Stomach (tissue), 9 donors: ENCODE measurements around the gene LCN6. TPM values are rescaled to one million over a fixed set of nuclear protein-coding genes. Genes with fewer than 3 reads are reported as not detected.
A peak's percentile ranks its signal among the peaks of the same experiment; 100 is the strongest.

ENCODE experiments used
- DNase-seq, 2 donors: peaks; one replicate each; pipeline versions ENCODE4 v3.0.0 to v3.0.0-alpha.2; 2013 to 2019
- H3K27ac ChIP-seq, 5 donors: fragments of 200-600 bp in 4 of 5; sonication (generic) in 4 of 5; one replicate each; pipeline ENCODE4 v1.5.1; 2013 to 2019; ENCODE audit warnings: mild to moderate bottlenecking in 1 of 5, moderate library complexity in 1 of 5
- H3K27me3 ChIP-seq, 3 donors: fragments of 200-600 bp; sonication (generic); one replicate each; pipeline ENCODE4 v1.5.1; 2017 to 2019; ENCODE audit warnings: mixed run types in 1 of 3
- H3K36me3 ChIP-seq, 4 donors: fragments of 200-600 bp; sonication (generic); 1 replicate in 3 of 4; 2 replicates in 1 of 4; pipeline ENCODE4 v1.5.1; 2016 to 2019
- H3K4me1 ChIP-seq, 4 donors: fragments of 200-600 bp; sonication (generic); one replicate each; pipeline ENCODE4 v1.5.1; 2016 to 2019
- H3K4me3 ChIP-seq, 4 donors: fragments of 200-600 bp; sonication (generic) in 3 of 4; one replicate each; pipeline ENCODE4 v1.5.1; 2016 to 2019; ENCODE audit warnings: mild to moderate bottlenecking in 1 of 4
- H3K9me3 ChIP-seq, 4 donors: fragments of 200-600 bp; sonication (generic); one replicate each; pipeline ENCODE4 v1.5.1; 2016 to 2019
- EP300 ChIP-seq: sonication (generic); formaldehyde crosslinking; IDR thresholded peaks from one replicate; pipeline ENCODE4 v1.6.1; 2017; ENCODE audit warnings: antibody characterized with exemption
- POLR2A ChIP-seq, 4 donors: fragments of 450-650 bp; IDR thresholded peaks; one replicate each; pipeline ENCODE4 v1.6.1; 2016; ENCODE audit warnings: antibody characterized with exemption in 4 of 4, control low read depth in 2 of 4, mild to moderate bottlenecking in 1 of 4, moderate library complexity in 1 of 4
- POLR2AphosphoS5 ChIP-seq, 3 donors: sonication (generic); formaldehyde crosslinking; IDR thresholded peaks; one replicate each; pipeline ENCODE4 v1.6.1; 2016; ENCODE audit warnings: antibody characterized with exemption in 3 of 3
- WGBS, 5 donors: extraction: QIAGEN DNeasy Blood & Tissue Kit in 3 of 5; methylation state at CpG; one replicate each; pipeline versions ENCODE4 v1.1.5 to v1.1.7; 2013 to 2018; 5-methylcytosine and 5-hydroxymethylcytosine counted together
- intact Hi-C: fragments of 100-400 bp; cut with DNase I; formaldehyde crosslinking; loops from one replicate; pipeline ENCODE4 v1.15.1; 2023; ENCODE audit warnings: low total_unique reads
- polyA plus RNA-seq, 3 donors: library from polyadenylated mRNA; stranded (reverse); fragments of 200-250 nt; gene quantifications; one replicate each; pipeline ENCODE4 v1.2.3, GENCODE V29; 2013
- total RNA-seq, 5 donors: library from RNA; depleted of rRNA; stranded (reverse); fragments of >200 nt; gene quantifications; one replicate each; pipeline versions ENCODE4 v1.1.0 to v1.2.3, GENCODE V29; 2014 to 2016
- TF ChIP-seq, protein P1 (sequence below), 7 experiments: fragments of 450-650 bp in 4 of 7; fragments of 200-600 bp in 3 of 7; sonication (generic) in 3 of 7; IDR thresholded peaks; one replicate each; pipeline ENCODE4 v1.5.1; 2016 to 2019; ENCODE audit warnings: antibody characterized with exemption in 7 of 7, control low read depth in 2 of 7, mild to moderate bottlenecking in 1 of 7
- donor health status: healthy with polysubstance abuse.
- donor health status: Bipolar disorder and iron deficiency.
- donor health status: healthy.

The LCN6 gene
- total and polyA plus RNA-seq, 8 donors, result 7.0 to 31.2 (median 19.2) TPM; not detected in 2

GRCh38 chr9:136698635-136699246 lies 49.6 kb downstream of the LCN6 start:
- Histone ChIP-seq H3K9me3 (no peaks in the 10 kb centered on the region), H3K36me3 (no peaks in the 10 kb centered on the region), H3K27ac (no peak overlapping the region), H3K27me3 (peaks cover 0 to 32% (median 4%) of the 10 kb centered on the region in 3 donors), H3K4me3 (no peak overlapping the region), H3K4me1 (peaks cover 41 to 52% (median 47%) of the 10 kb centered on the region in 4 donors)
- intact Hi-C loops, result no loop called here
- TF ChIP-seq POLR2AphosphoS5 (IDR thresholded peaks at IDR 0.05), result no peak
- no peak for TF ChIP-seq EP300
- TF ChIP-seq, protein P1, sequence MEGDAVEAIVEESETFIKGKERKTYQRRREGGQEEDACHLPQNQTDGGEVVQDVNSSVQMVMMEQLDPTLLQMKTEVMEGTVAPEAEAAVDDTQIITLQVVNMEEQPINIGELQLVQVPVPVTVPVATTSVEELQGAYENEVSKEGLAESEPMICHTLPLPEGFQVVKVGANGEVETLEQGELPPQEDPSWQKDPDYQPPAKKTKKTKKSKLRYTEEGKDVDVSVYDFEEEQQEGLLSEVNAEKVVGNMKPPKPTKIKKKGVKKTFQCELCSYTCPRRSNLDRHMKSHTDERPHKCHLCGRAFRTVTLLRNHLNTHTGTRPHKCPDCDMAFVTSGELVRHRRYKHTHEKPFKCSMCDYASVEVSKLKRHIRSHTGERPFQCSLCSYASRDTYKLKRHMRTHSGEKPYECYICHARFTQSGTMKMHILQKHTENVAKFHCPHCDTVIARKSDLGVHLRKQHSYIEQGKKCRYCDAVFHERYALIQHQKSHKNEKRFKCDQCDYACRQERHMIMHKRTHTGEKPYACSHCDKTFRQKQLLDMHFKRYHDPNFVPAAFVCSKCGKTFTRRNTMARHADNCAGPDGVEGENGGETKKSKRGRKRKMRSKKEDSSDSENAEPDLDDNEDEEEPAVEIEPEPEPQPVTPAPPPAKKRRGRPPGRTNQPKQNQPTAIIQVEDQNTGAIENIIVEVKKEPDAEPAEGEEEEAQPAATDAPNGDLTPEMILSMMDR (IDR thresholded peaks at IDR 0.05), result no peak
- TF ChIP-seq POLR2A (IDR thresholded peaks at IDR 0.05), result no peak
- no peak for DNase-seq
- 86 to 92% (median 88%) methylated on average over 10 to 11 of the region's 11 CpGs for WGBS, 5 donors

- intact Hi-C loops, result no loop called here
- TF ChIP-seq EP300 (no peak), POLR2A (IDR thresholded peaks at IDR 0.05) (no peak), POLR2AphosphoS5 (IDR thresholded peaks at IDR 0.05) (no peak)
- TF ChIP-seq, protein P1 (IDR thresholded peaks at IDR 0.05), result no peak
- DNase-seq, result no peak
- WGBS, 5 donors, result 54 to 65% (median 59%) methylated on average over 19 to 20 of the region's 20 CpGs
- H3K27ac ChIP-seq, result peak overlapping the region in 1 of 5 donors; percentile 46
- H3K36me3 ChIP-seq, result no peaks in the 10 kb centered on the region
- H3K27me3 ChIP-seq, result peaks cover 0 to 32% (median 4%) of the 10 kb centered on the region in 3 donors
- H3K4me3 ChIP-seq, result no peak overlapping the region
- no peaks in the 10 kb centered on the region for H3K9me3 ChIP-seq
- peaks cover 48 to 59% (median 55%) of the 10 kb centered on the region in 4 donors for H3K4me1 ChIP-seq
Observed at GRCh38 chr9:136697821-136698526, 50.4 kb downstream of the LCN6 start.

GRCh38 chr9:136697146-136697820 lies 51.0 kb downstream of the LCN6 start:
- H3K9me3 ChIP-seq, result no peaks in the 10 kb centered on the region
- H3K4me1 ChIP-seq, result peaks cover 48 to 66% (median 61%) of the 10 kb centered on the region in 4 donors
- TF ChIP-seq POLR2AphosphoS5 (IDR thresholded peaks at IDR 0.05) (no peak), EP300 (no peak), POLR2A (IDR thresholded peaks at IDR 0.05) (no peak)
- TF ChIP-seq, protein P1 (IDR thresholded peaks at IDR 0.05), result no peak
- intact Hi-C loops, result no loop called here
- peak in 1 of 2 donors; percentile 72 for DNase-seq
- no peak overlapping the region for H3K4me3 ChIP-seq
- peaks cover 0 to 32% (median 4%) of the 10 kb centered on the region in 3 donors for H3K27me3 ChIP-seq
- H3K27ac ChIP-seq, result peak overlapping the region in 1 of 5 donors; percentile 46
- H3K36me3 ChIP-seq, result no peaks in the 10 kb centered on the region
- 30 to 52% (median 45%) methylated on average over 23 of the region's 23 CpGs for WGBS, 5 donors

DNA sequence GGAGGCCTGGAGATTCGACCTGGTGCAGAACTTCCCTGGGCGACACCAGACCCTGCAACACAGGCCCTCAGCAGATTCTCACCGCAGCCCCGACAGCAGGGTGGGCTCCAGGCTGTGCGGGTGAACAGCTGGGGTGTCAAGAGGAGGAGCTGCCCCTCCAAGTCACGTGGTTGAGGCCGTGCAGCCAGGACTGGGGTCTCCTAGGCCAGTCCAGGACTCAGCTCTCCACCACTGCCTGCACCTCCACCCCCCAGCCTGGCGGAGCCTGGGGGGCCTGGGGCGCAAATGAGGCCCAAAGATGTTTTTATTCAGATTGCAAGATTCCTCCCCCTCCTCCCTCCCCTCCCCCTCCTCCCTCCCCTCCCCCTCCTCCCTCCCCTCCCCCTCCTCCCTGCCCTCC lies 51.8 kb downstream of the LCN6 start:
- Histone ChIP-seq H3K27me3 (peaks cover 0 to 25% (median 4%) of the 10 kb centered on the region in 3 donors), H3K4me1 (peaks cover 50 to 74% (median 62%) of the 10 kb centered on the region in 4 donors), H3K9me3 (no peaks in the 10 kb centered on the region), H3K27ac (peak overlapping the region in 1 of 5 donors; percentile 81), H3K4me3 (no peak overlapping the region), H3K36me3 (no peaks in the 10 kb centered on the region)
- DNase-seq, result no peak
- WGBS, 5 donors, result 69 to 87% (median 74%) methylated on average over 4 to 9 of the region's 9 CpGs
- intact Hi-C loops, result no loop called here
- TF ChIP-seq EP300 (no peak), POLR2AphosphoS5 (IDR thresholded peaks at IDR 0.05) (no peak), POLR2A (IDR thresholded peaks at IDR 0.05) (no peak)
- TF ChIP-seq, protein P1 (IDR thresholded peaks at IDR 0.05), result no peak
